Epithelial cell of prostate (primary cell): Measurements from ENCODE around the gene ADAMTSL5.
A peak's percentile ranks its signal among the peaks of the same experiment; 100 is the strongest.
"Not testable (repeated sequence)": the region's sequence is repeated elsewhere in the genome, so short reads cannot be mapped to it uniquely, and the experiment has no call there.

ENCODE experiments used
- DNase-seq: peaks from one replicate; pipeline ENCODE4 v3.0.0-alpha.2; 2011; ENCODE audit warnings: low read depth, low spot score
- H3K27ac ChIP-seq: fragments of 450-650 bp; 2 replicates; pipeline ENCODE4 v1.5.1; 2017; ENCODE audit warnings: mild to moderate bottlenecking

ADAMTSL5 gene

DNA sequence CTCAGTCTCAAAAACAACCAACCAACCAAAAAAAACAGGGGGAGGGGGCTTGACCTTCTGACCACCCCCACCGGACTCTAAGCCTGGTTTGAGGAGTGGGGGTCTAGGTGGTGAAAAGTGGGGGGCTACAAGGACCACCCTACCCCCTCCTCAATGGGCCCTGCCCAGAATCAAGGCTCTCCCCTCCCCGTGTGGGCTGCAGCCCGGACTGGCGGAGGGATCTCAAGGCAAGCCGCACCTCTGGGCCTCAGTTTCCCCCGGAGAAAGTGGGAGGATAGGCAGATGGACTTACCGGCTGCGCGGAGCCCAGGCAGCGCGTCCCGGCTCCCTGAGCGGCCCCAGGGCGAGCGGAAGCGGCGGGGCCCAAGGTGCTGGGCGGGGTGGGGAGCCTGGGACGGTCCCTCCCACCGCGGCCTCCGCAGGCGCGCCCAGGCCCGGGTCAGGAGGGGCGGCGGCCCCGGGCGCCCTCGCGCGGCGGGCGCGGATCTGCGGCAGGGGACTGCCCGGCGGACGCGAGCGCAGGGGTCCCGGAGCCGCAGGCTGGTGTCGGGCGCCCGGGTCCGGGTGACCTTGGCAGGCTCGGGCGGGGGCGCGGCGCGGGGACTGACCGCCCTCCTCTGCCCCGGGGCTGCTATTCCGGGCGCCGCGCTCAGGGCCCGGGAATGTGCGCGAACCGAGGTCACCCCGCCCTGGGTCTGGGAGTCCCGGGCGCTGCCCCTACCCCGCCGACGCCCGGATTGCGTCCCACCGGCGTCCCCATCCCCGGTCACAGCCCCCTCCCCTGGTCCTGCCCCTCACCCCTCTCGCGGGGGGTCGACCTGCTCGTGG, at the start of gene ADAMTSL5:
ADAMTSL5 (minus strand) TSS at position 349 of the 828 bp plus-strand sequence. CDS start 2,076 bp downstream, outside the sequence.
- peak within 1 kb of the TSS; percentile 73 for H3K27ac ChIP-seq
- no peak for DNase-seq

GRCh38 chr19:1561236-1561842, 48.5 kb upstream of the ADAMTSL5 start:
- DNase-seq, result no peak
- no peak overlapping the region for H3K27ac ChIP-seq

DNA sequence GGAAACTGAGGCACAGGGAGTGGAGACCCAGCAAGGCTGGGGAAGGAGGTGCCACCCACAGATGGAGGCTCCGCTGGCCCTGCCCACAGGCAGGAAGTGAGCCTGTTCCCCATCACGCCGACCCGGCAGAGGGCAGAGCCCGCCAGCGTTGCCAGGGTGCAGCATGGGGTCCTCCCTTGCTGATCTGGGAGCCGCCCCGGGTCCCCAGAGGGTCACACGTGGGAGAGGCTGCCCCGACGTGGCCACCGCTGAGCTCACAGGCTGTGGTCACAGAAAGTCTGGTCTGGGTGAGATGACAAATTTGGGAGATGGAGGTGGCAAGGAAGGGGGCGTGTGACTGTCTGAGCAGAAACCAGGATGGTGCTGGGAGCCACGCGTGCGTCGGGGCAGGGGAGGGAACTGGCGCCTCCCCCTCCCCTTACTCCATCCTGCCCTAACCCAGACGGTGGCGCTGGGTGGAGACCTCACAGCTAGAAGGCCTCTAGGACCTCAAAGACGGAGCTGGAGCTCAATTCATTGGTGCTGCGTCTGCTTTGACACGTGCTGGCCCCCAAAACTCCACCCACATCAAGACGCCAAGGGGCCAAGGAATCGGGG, 47.6 kb upstream of the ADAMTSL5 start:
- H3K27ac ChIP-seq, result no peak overlapping the region
- no peak for DNase-seq

- DNase-seq, result no peak
- no peak overlapping the region for H3K27ac ChIP-seq
Observed at GRCh38 chr19:1558552-1558951, 45.7 kb upstream of the ADAMTSL5 start.

DNA sequence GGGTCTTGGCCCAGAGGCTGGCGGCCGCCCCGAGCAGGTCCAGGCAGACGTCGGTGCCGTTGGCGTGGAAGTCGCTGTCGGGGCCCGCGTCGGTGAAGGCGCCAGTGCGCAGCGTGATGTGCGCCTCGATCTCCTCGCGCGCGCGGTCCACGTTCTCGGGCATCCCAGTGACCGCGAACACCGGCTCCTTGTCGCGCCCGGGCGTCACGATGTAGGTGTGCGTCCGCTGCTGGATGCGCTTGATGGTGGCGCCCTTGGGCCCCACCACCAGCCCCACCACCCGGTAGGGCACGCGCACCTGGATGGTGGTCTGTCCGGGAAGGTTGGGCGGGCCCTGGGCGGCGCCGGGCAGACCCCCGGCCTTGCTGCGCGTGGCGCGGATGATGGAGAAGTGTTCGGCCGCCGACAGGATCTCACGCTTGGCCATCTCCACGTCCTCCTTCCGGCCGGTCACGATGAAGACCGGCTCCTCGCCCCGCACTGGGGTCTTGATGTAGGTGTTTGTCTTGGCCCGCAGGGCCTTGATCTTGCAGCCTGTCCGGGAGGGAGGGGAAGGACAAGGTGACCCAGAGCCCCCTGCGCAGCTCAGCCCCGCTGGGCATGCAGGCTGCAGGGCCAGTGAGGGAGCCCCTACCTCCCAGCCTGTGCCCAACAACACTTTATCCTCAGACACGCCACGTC, 43.7 kb upstream of the ADAMTSL5 start:
- H3K27ac ChIP-seq, result no peak overlapping the region
- DNase-seq, result no peak

DNA sequence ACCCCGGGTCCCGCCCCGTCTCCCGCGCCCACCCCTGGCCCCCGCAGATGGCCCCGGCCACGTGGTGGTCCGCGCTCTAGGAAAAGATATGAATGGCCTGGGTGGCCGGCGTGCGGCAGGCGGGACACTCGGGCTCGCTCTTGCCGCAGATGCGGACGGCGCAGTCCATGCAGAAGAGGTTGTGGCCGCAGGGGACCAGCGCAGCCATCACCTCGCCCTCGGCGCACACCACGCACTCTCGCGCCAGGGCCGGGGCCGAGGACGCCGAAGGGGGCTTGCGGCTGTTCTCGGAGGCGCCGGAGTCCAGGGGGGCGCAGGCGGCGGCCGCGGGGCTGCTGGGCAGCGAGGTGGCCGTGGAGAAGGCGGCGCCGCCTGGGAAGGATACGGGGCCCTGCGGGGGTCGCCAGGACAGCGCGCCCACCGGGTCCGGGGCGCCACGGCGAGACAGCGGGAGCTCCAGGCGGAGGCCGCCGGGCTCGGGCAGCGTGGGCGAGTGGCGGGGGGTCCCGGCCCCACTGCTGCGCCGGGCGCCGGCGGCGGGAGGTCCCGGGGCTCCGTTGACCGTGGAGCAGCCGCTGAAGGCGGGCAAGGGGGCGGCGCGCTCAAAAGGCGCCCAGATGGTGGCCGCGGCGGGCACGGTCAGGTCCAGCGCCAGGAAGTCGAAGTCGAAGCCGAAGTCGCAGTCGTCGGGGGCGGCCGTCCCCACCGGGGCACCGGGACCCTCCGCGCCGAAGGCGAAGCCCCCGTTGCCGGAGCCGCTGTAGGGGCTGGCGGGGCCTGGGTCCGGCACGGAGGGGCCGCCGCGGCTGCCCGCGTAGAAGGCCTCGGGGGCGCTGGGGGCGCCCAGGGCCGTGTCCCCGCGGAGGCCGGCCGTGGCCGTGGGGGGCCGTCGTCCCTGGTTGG, 42.9 kb upstream of the ADAMTSL5 start:
- H3K27ac ChIP-seq, result no peak overlapping the region
- no peak for DNase-seq

- DNase-seq, result no peak
- H3K27ac ChIP-seq, result no peak overlapping the region
Observed at GRCh38 chr19:1554968-1555367, 42.1 kb upstream of the ADAMTSL5 start.

GRCh38 chr19:1553415-1553814, 40.6 kb upstream of the ADAMTSL5 start:
- DNase-seq, result no peak

GRCh38 chr19:1551068-1552040, 38.5 kb upstream of the ADAMTSL5 start:
- DNase-seq, result no peak
- no peak overlapping the region for H3K27ac ChIP-seq

More at GRCh38 chr19:1553415-1553814, 40.6 kb upstream of the ADAMTSL5 start:
- no peak overlapping the region for H3K27ac ChIP-seq

- H3K27ac ChIP-seq, result no peak overlapping the region
- no peak for DNase-seq
Observed at GRCh38 chr19:1549332-1549945, 36.6 kb upstream of the ADAMTSL5 start.

- no peak for DNase-seq
- no peak overlapping the region for H3K27ac ChIP-seq
Observed at GRCh38 chr19:1540365-1540925, 27.6 kb upstream of the ADAMTSL5 start.

DNA sequence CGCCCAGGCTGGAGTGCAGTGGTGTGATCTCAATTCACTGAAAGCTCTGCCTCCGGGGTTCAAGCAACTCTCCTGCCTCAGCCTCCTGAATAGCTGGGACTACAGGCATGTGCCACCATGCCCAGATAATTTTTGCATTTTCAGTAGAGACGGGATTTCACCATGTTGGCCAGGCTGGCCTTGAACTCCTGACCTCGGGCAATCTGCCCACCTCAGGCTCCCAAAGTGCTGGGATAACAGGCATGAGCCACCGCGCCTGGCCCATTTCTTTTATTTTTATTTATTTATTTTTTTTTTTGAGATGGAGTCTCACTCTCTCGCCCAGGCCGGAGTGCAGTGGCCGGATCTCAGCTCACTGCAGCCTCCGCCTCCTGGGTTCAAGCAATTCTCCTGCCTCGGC, 26.9 kb upstream of the ADAMTSL5 start:
- H3K27ac ChIP-seq, DNase-seq: not testable (repeated sequence)

DNA sequence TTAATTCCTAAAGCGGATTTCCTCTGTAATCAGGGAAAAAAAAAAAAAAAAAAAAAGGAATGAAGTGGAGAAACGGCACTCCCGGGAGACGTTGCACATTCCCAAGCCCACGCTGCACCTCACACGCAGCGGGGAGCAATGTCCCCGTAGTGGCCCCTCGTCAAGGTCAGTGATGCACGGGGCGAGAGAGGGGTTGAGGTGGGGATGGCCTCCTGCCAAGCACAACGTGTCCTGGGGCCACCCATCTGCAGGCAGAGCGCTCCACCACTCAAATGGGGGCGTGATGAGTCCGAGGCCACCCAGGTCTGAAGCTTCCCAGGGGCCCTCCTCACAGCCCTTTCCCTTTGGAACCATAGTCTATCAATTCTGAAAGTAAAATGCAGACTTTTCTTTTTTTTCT, 26.2 kb upstream of the ADAMTSL5 start:
- no peak overlapping the region for H3K27ac ChIP-seq
- DNase-seq, result no peak

- not testable (repeated sequence) for H3K27ac ChIP-seq, DNase-seq
Observed at GRCh38 chr19:1535699-1536098, 22.9 kb upstream of the ADAMTSL5 start.

GRCh38 chr19:1534972-1535371, 22.2 kb upstream of the ADAMTSL5 start:
- H3K27ac ChIP-seq, result no peak overlapping the region
- DNase-seq, result no peak

DNA sequence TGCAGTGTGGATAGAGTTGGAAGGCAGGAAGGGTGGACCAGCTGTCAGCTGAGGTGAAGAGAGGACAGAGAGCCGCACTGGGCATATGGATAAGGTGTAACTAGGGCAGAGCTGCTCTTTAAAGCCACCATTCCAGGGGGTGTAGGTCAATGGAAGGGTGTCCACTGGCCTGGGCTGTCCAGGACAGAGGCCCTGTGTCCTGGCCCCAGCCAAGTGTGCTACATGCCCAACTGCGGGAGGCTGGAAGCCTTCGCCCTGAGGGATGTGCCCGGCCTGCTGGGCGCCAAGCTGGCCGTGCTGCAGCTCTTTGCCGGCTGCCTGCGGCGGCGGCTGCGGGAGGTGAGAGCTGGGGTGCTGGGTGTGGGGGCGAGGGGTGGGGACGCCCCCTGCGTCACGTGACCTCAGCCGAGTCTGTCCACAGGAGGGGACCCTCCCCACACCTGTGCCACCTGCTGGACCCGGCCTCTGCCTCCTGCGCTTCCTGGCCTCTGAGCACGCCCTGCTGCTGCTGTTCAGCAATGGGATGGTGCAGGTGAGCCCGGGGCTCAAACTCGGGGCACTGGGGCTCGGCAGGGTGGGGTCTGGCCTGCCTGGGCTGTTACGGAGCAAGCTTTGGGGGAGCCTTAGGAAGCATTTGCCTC, 20.8 kb upstream of the ADAMTSL5 start:
- H3K27ac ChIP-seq, result no peak overlapping the region
- DNase-seq, result no peak

DNA sequence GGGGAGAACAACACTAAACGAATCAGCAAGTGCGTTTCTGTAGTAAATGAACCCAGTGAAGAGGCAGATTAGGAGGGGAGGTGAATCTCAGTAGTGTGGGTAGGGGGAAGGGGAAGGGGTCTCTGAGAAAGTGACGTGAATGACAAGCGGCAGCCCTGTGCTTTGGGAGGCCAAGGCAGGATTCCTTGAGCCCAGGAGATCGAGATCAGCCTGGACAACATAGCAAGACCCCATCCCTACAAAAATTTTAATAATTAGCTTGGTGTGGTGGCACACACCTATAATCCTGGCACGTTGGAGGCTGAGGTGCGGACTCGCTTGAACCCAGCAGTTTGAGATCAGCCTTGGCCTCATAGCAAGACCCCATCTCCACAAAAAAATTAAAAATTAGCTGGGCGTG, 19.2 kb upstream of the ADAMTSL5 start:
- no peak for DNase-seq
- no peak overlapping the region for H3K27ac ChIP-seq
